ENCODE measurements around the gene TMEM135.

Gene TMEM135

DNA sequence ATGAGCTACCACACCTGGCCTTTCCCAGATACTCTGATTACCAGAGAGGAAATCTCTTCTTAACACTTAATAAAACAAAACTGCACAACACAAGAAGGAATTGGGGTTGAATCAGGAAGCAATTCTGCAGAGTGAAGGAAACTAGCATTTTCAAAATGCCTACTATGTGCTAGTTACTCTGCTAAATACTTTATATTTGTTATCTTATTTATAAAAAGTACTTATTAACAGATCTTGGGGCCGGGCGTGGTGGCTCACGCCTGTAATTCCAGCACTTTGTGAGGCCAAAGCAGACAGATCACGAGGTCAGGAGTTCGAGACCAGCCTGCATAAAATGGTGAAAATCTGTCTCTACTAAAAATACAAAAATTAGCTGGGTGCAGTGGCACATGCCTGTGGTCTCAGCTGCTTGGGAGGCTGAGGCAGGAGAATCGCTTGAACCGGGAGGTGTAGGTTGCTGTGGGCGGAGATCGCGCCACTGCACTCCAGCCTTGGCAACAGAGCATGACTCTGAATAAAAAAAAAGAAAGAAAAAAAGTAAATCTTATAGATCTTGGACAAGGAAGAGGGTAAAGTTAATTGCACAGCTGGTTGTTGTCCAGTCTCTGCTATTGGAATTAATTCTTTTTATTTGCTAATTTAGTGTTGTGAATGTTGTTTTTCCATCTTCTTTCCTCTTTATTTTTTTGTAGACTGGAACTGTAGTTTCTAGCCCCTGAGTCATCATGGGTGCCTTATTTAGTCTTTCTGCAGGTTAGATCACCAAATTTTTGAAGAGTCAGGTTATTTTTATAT is 22.1 kb downstream of the TMEM135 start:
- Histone ChIP-seq H2AFZ (ENCODE audit: low read depth, low read length, severe bottlenecking) (no peak overlapping the region), H3K27ac (ENCODE audit: low read depth, low read length) (no peak overlapping the region), H3K4me2 (ENCODE audit: low read depth, low read length, poor library complexity, severe bottlenecking) (no peak overlapping the region), H3K36me3 (ENCODE audit: low read length) (no peaks in the 10 kb centered on the region), H3K27me3 (ENCODE audit: low read length) (no peaks in the 10 kb centered on the region), H3K4me3 (ENCODE audit: insufficient read depth, low read length, poor library complexity, severe bottlenecking) (no peak overlapping the region), H3K9me2 (replicated peaks; ENCODE audit: insufficient read depth, low read length) (no peaks in the 10 kb centered on the region), H3F3A (ENCODE audit: insufficient read depth) (no peaks in the 10 kb centered on the region), H3K79me2 (ENCODE audit: insufficient read depth, low read length) (peaks cover 25% of the 10 kb centered on the region), H4K20me1 (ENCODE audit: low read depth, low read length) (no peaks in the 10 kb centered on the region), H3K9me3 (ENCODE audit: insufficient read depth, low read length) (no peaks in the 10 kb centered on the region), H3K9ac (ENCODE audit: low read length) (no peak overlapping the region)
- TF ChIP-seq EZH2phosphoT487 (conservative IDR thresholded peaks at IDR 0.05; ENCODE audit: low read length), result no peak
- TF ChIP-seq, protein P1, sequence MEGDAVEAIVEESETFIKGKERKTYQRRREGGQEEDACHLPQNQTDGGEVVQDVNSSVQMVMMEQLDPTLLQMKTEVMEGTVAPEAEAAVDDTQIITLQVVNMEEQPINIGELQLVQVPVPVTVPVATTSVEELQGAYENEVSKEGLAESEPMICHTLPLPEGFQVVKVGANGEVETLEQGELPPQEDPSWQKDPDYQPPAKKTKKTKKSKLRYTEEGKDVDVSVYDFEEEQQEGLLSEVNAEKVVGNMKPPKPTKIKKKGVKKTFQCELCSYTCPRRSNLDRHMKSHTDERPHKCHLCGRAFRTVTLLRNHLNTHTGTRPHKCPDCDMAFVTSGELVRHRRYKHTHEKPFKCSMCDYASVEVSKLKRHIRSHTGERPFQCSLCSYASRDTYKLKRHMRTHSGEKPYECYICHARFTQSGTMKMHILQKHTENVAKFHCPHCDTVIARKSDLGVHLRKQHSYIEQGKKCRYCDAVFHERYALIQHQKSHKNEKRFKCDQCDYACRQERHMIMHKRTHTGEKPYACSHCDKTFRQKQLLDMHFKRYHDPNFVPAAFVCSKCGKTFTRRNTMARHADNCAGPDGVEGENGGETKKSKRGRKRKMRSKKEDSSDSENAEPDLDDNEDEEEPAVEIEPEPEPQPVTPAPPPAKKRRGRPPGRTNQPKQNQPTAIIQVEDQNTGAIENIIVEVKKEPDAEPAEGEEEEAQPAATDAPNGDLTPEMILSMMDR (IDR thresholded peaks at IDR 0.05; ENCODE audit: insufficient read depth, low read length, poor library complexity, severe bottlenecking), result no peak

DNA sequence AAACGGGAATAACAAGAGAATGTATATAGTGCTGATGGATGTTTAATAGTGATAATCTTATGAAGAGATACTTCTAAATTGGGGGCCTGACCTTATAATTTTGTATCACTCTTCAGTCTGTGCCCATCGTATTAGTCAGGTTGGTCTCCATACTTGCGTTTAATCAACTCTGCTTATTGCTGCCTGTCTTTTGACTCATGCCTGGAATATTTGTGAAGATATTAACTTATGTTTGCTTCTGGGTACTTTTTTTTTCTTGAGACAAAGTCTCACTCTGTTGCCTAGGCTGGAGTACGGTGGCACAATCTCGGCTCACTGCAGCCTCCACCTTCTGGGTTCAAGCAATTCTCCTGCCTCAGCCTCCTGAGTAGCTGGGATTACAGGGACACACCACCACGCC is 24.0 kb downstream of the TMEM135 start:
- no peak overlapping the region for H3K9ac ChIP-seq (ENCODE audit: low read length)
- no peak overlapping the region for H3K4me2 ChIP-seq (ENCODE audit: low read depth, low read length, poor library complexity, severe bottlenecking)
- no peaks in the 10 kb centered on the region for H3K9me3 ChIP-seq (ENCODE audit: insufficient read depth, low read length)
- H2AFZ ChIP-seq (ENCODE audit: low read depth, low read length, severe bottlenecking), result no peak overlapping the region
- no peak overlapping the region for H3K4me3 ChIP-seq (ENCODE audit: insufficient read depth, low read length, poor library complexity, severe bottlenecking)
- TF ChIP-seq, protein P1 (IDR thresholded peaks at IDR 0.05; ENCODE audit: insufficient read depth, low read length, poor library complexity, severe bottlenecking), result no peak
- TF ChIP-seq EZH2phosphoT487 (conservative IDR thresholded peaks at IDR 0.05; ENCODE audit: low read length), result no peak
- H4K20me1 ChIP-seq (ENCODE audit: low read depth, low read length), result no peaks in the 10 kb centered on the region
- H3K27ac ChIP-seq (ENCODE audit: low read depth, low read length), result no peak overlapping the region
- no peaks in the 10 kb centered on the region for H3K9me2 ChIP-seq (replicated peaks; ENCODE audit: insufficient read depth, low read length)
- no peaks in the 10 kb centered on the region for H3K36me3 ChIP-seq (ENCODE audit: low read length)
- H3K79me2 ChIP-seq (ENCODE audit: insufficient read depth, low read length), result peaks cover 32% of the 10 kb centered on the region
- no peaks in the 10 kb centered on the region for H3K27me3 ChIP-seq (ENCODE audit: low read length)
- H3F3A ChIP-seq (ENCODE audit: insufficient read depth), result no peaks in the 10 kb centered on the region

DNA sequence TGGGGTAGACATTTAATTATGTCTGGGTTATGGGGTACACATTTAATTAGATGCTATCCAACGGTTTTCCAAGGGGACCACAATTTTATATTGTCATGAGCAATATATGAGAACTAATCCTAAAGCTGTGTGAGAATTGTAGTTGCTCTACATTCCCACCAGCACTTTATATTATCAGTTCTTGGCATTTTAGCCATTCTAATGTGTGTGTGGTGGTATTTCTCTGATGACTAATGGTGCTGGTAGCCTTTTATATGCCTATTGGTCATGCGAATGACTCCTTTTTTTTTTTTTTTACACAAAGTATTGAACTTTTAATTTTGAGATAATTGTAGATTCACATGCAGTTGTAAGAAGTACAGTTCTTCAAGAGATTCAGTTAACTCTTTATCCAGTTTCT is 26.2 kb downstream of the TMEM135 start:
- Histone ChIP-seq H3K9me2 (replicated peaks; ENCODE audit: insufficient read depth, low read length) (no peaks in the 10 kb centered on the region), H3F3A (ENCODE audit: insufficient read depth) (no peaks in the 10 kb centered on the region), H3K27ac (ENCODE audit: low read depth, low read length) (no peak overlapping the region), H4K20me1 (ENCODE audit: low read depth, low read length) (no peaks in the 10 kb centered on the region), H3K27me3 (ENCODE audit: low read length) (no peaks in the 10 kb centered on the region), H3K4me3 (ENCODE audit: insufficient read depth, low read length, poor library complexity, severe bottlenecking) (no peak overlapping the region), H3K9ac (ENCODE audit: low read length) (no peak overlapping the region), H3K79me2 (ENCODE audit: insufficient read depth, low read length) (peaks cover 38% of the 10 kb centered on the region), H3K4me2 (ENCODE audit: low read depth, low read length, poor library complexity, severe bottlenecking) (no peak overlapping the region), H2AFZ (ENCODE audit: low read depth, low read length, severe bottlenecking) (no peak overlapping the region), H3K9me3 (ENCODE audit: insufficient read depth, low read length) (no peaks in the 10 kb centered on the region), H3K36me3 (ENCODE audit: low read length) (no peaks in the 10 kb centered on the region)
- no peak for TF ChIP-seq EZH2phosphoT487 (conservative IDR thresholded peaks at IDR 0.05; ENCODE audit: low read length)

- Histone ChIP-seq H3K27me3 (ENCODE audit: low read length) (no peaks in the 10 kb centered on the region), H3F3A (ENCODE audit: insufficient read depth) (no peaks in the 10 kb centered on the region), H3K79me2 (ENCODE audit: insufficient read depth, low read length) (no peaks in the 10 kb centered on the region), H3K9ac (ENCODE audit: low read length) (no peak overlapping the region), H3K36me3 (ENCODE audit: low read length) (no peaks in the 10 kb centered on the region), H3K9me3 (ENCODE audit: insufficient read depth, low read length) (no peaks in the 10 kb centered on the region), H3K4me2 (ENCODE audit: low read depth, low read length, poor library complexity, severe bottlenecking) (no peak overlapping the region), H3K27ac (ENCODE audit: low read depth, low read length) (no peak overlapping the region), H4K20me1 (ENCODE audit: low read depth, low read length) (no peaks in the 10 kb centered on the region), H2AFZ (ENCODE audit: low read depth, low read length, severe bottlenecking) (no peak overlapping the region), H3K9me2 (replicated peaks; ENCODE audit: insufficient read depth, low read length) (no peaks in the 10 kb centered on the region), H3K4me3 (ENCODE audit: insufficient read depth, low read length, poor library complexity, severe bottlenecking) (no peak overlapping the region)
- TF ChIP-seq, protein P1 (IDR thresholded peaks at IDR 0.05; ENCODE audit: insufficient read depth, low read length, poor library complexity, severe bottlenecking), result no peak
- TF ChIP-seq EZH2phosphoT487 (conservative IDR thresholded peaks at IDR 0.05; ENCODE audit: low read length), result no peak
Measured at GRCh38 chr11:87072787-87073186, 35.1 kb downstream of the TMEM135 start.
